ENCODE data around the gene RFLNA. TPM values are rescaled to one million over a fixed set of nuclear protein-coding genes. Genes with fewer than 3 reads are reported as not detected.

Gene RFLNA
- total RNA-seq, 1 experiment from 2014 or later: not detected

DNA sequence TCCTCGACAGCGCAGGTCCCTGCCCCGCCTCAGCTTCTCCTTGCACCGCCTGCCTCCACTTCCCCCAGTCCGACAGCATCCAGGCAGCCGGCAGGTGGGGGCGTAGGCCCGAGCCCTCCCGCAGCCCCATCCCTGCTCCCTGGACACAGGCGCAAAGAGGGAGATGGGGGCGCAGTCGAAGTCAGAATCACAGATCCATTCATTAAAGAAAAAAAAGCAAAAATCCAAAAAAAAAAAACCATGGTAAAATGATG is 41.2 kb downstream of the RFLNA start:
- H3K36me3 Mint-ChIP-seq (ENCODE audit: insufficient read depth, unreplicated experiment): peaks cover 64% of the 10 kb centered on the region
- no peaks in the 10 kb centered on the region for H3K27me3 Mint-ChIP-seq (ENCODE audit: insufficient read depth, unreplicated experiment)
- ChIA-PET POLR2A (no interaction called here), CTCF (interaction anchor here (0.5 kb wide), 1 partner anchor 468 kb away, joined by 3 read pairs; no protein-coding TSS in a partner anchor)
- TF ChIP-seq, protein P1, sequence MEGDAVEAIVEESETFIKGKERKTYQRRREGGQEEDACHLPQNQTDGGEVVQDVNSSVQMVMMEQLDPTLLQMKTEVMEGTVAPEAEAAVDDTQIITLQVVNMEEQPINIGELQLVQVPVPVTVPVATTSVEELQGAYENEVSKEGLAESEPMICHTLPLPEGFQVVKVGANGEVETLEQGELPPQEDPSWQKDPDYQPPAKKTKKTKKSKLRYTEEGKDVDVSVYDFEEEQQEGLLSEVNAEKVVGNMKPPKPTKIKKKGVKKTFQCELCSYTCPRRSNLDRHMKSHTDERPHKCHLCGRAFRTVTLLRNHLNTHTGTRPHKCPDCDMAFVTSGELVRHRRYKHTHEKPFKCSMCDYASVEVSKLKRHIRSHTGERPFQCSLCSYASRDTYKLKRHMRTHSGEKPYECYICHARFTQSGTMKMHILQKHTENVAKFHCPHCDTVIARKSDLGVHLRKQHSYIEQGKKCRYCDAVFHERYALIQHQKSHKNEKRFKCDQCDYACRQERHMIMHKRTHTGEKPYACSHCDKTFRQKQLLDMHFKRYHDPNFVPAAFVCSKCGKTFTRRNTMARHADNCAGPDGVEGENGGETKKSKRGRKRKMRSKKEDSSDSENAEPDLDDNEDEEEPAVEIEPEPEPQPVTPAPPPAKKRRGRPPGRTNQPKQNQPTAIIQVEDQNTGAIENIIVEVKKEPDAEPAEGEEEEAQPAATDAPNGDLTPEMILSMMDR (IDR thresholded peaks at IDR 0.05; ENCODE audit: unreplicated experiment): no peak
- DNase-seq (ENCODE audit: unreplicated experiment): no peak
- intact Hi-C loops (cut with micrococcal nuclease): no loop called here
- H3K9me3 Mint-ChIP-seq (ENCODE audit: unreplicated experiment): no peaks in the 10 kb centered on the region
- no TSS peak for BruUV-seq (replicated peaks)
- H3K4me3 Mint-ChIP-seq (ENCODE audit: unreplicated experiment): no peak overlapping the region
- H3K4me1 Mint-ChIP-seq (ENCODE audit: insufficient read depth, unreplicated experiment): no peaks in the 10 kb centered on the region
- no peak overlapping the region for H3K27ac Mint-ChIP-seq (ENCODE audit: low read depth, unreplicated experiment)

DNA sequence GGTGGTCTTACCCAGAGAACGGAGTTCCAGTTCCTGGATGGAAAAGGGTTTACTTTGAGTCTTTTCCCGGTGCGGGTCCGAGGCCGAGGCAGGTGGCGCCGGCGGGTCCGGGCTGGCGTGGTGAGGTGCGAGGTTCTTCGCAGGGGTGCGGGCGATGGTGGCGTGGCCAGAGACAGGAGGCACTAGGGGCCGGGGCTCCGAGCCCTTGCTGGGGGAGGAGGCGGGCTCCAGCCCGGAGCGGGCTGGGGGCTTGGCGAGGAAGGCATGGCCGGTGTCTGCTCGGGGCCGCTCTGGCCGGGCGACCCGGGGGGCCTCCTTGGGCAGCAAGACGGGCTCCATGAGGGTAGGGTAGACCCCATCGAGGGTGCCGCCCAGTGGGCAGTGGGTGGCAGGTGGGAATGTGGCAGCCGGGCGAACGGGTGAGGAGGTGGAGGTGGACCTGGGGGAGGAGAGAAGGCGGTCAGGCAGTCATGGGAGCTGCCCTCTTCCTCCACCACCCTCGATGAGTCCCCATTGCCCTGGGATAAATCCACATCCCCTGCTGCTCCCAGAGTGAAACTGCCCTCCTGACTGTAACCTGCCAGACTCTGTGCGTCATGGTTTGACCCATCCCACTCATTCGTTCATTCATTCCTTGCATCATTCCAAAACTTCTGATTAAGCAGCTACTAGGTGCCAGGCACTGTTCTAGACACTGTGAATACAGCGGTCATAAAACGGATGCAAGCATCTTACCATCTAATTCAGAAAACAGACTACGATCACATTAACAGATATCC is 42.0 kb downstream of the RFLNA start:
- TF ChIP-seq, protein P1 (IDR thresholded peaks at IDR 0.05; ENCODE audit: unreplicated experiment): no peak
- POLR2A ChIA-PET: no interaction called here
- CTCF ChIA-PET: no interaction called here
- H3K27me3 Mint-ChIP-seq (ENCODE audit: insufficient read depth, unreplicated experiment): no peaks in the 10 kb centered on the region
- intact Hi-C loops (cut with micrococcal nuclease): no loop called here
- H3K4me3 Mint-ChIP-seq (ENCODE audit: unreplicated experiment): no peak overlapping the region
- BruUV-seq (replicated peaks): no TSS peak
- H3K4me1 Mint-ChIP-seq (ENCODE audit: insufficient read depth, unreplicated experiment): no peaks in the 10 kb centered on the region
- H3K9me3 Mint-ChIP-seq (ENCODE audit: unreplicated experiment): no peaks in the 10 kb centered on the region
- no peak for DNase-seq (ENCODE audit: unreplicated experiment)
- peaks cover 69% of the 10 kb centered on the region for H3K36me3 Mint-ChIP-seq (ENCODE audit: insufficient read depth, unreplicated experiment)
- H3K27ac Mint-ChIP-seq (ENCODE audit: low read depth, unreplicated experiment): peak overlapping the region; percentile 57

DNA sequence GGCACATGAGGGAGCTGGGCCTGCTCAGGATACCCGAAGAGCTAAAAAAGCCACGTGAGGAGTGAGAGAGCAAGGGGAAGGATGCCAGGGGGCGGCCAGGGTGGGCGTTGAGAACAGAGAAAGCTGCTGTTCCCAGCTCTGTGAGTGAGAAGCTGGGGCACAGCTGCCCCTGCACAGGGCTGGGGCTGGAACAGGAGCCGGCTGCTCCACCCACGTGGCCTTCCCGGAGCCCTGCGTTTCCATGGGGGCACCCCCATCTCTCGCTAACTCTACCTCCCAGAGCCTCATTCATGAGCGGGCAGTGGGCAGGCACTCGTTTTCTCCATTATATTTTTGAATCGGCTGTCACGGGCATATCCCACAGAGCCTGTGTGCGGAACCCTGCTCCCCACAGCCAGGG is 42.7 kb downstream of the RFLNA start:
- TF ChIP-seq, protein P1 (IDR thresholded peaks at IDR 0.05; ENCODE audit: unreplicated experiment): no peak
- no peaks in the 10 kb centered on the region for H3K9me3 Mint-ChIP-seq (ENCODE audit: unreplicated experiment)
- H3K27ac Mint-ChIP-seq (ENCODE audit: low read depth, unreplicated experiment): peak overlapping the region; percentile 57
- no peaks in the 10 kb centered on the region for H3K4me1 Mint-ChIP-seq (ENCODE audit: insufficient read depth, unreplicated experiment)
- H3K4me3 Mint-ChIP-seq (ENCODE audit: unreplicated experiment): no peak overlapping the region
- H3K27me3 Mint-ChIP-seq (ENCODE audit: insufficient read depth, unreplicated experiment): no peaks in the 10 kb centered on the region
- DNase-seq (ENCODE audit: unreplicated experiment): no peak
- ChIA-PET POLR2A (no interaction called here), CTCF (interaction anchor here (0.7 kb wide), 1 partner anchor 537 kb away, joined by 3 read pairs; no protein-coding TSS in a partner anchor)
- intact Hi-C loops (cut with micrococcal nuclease): no loop called here
- peaks cover 71% of the 10 kb centered on the region for H3K36me3 Mint-ChIP-seq (ENCODE audit: insufficient read depth, unreplicated experiment)
- BruUV-seq (replicated peaks): no TSS peak

DNA sequence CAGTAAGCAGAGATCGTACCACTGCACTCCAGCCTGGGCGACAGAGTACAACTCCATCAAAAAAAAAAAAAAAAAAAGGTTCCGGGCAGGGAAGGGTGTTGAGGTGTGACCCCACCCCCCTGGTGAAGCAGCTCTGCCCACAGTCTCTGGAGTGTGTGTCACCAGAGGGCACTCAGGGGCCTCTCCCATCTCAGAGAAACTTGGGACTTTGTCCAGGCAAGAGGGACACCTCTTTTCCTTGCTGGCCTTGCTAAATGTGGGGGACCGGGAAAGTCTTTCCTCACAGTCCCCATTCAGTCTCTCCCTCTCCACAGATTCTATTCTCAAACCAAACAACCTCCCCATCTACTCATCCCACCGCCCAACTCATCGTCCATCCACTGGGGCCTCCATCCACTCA is 43.6 kb downstream of the RFLNA start:
- Mint-ChIP-seq H3K9me3 (ENCODE audit: unreplicated experiment) (no peaks in the 10 kb centered on the region), H3K27me3 (ENCODE audit: insufficient read depth, unreplicated experiment) (no peaks in the 10 kb centered on the region), H3K27ac (ENCODE audit: low read depth, unreplicated experiment) (no peak overlapping the region), H3K4me3 (ENCODE audit: unreplicated experiment) (no peak overlapping the region), H3K4me1 (ENCODE audit: insufficient read depth, unreplicated experiment) (no peaks in the 10 kb centered on the region), H3K36me3 (ENCODE audit: insufficient read depth, unreplicated experiment) (peaks cover 72% of the 10 kb centered on the region)
- POLR2A ChIA-PET: no interaction called here
- TF ChIP-seq, protein P1 (IDR thresholded peaks at IDR 0.05; ENCODE audit: unreplicated experiment): no peak
- no peak for DNase-seq (ENCODE audit: unreplicated experiment)
- intact Hi-C loops (cut with micrococcal nuclease): no loop called here
- BruUV-seq (replicated peaks): no TSS peak
- CTCF ChIA-PET: interaction anchor here (0.5 to 1.1 kb wide), 3 partner anchors 27 to 538 kb away, joined by 3 read pairs; no protein-coding TSS in a partner anchor

Measured in MCF 10A (cell line).